Inflammatory macrophage treated with lipopolysaccharide for 4 hours (primary cell): ENCODE results near the gene SUSD2.
"Not testable (repeated sequence)": the region's sequence is repeated elsewhere in the genome, so short reads cannot be mapped to it uniquely, and the experiment has no call there.

Source experiments
- DNase-seq: peaks from one replicate; pipeline ENCODE4 v3.0.0-alpha.2; 2020

Gene SUSD2, protein sequence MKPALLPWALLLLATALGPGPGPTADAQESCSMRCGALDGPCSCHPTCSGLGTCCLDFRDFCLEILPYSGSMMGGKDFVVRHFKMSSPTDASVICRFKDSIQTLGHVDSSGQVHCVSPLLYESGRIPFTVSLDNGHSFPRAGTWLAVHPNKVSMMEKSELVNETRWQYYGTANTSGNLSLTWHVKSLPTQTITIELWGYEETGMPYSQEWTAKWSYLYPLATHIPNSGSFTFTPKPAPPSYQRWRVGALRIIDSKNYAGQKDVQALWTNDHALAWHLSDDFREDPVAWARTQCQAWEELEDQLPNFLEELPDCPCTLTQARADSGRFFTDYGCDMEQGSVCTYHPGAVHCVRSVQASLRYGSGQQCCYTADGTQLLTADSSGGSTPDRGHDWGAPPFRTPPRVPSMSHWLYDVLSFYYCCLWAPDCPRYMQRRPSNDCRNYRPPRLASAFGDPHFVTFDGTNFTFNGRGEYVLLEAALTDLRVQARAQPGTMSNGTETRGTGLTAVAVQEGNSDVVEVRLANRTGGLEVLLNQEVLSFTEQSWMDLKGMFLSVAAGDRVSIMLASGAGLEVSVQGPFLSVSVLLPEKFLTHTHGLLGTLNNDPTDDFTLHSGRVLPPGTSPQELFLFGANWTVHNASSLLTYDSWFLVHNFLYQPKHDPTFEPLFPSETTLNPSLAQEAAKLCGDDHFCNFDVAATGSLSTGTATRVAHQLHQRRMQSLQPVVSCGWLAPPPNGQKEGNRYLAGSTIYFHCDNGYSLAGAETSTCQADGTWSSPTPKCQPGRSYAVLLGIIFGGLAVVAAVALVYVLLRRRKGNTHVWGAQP

DNA sequence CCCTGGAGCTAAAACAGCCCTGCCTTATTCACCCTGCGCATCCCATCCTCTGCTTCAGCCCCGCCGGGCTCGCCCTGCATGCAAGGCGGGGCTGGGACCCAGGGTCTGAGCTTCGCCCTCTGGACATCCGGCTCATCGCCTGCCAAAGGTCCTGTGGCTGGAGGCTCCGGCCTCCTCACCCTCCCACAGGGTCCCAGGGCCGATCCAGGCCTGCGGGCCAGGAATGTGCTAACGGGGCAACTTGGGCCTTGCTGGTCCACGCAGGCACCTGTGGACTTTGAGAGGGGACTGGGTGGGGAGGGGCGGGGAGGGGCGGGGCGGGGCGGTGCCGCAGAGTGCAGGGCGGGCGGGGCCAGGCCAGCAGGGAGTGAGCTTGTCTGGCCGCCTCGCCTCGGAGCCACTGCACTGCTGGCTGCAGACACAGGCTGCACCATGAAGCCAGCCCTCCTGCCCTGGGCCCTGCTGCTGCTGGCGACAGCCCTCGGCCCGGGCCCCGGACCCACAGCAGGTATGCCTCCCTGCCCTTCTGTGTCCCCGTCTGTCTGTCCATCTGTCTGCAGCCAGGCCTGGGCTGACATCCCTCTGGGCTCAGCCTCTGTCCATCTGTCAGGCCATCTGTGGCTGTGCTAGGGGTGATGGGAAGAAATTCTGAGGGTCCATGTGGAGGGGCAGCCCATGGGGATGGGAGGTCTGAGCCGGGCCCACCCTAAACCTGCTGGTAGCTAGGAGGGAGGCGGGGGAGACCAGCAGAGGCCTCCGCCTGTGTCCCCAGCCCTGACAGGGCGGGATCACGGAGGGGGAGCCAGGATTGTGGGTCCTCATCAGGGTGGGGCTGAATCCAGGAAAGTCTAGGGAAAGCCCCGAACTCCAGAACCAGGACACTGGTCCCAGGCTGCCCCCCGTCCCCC lies at the start of gene SUSD2:
Gene SUSD2, plus strand, starts transcription at position 400 of the 908 bp plus-strand sequence. Its CDS starts 33 bp downstream, at position 433.
- no peak for DNase-seq

DNA sequence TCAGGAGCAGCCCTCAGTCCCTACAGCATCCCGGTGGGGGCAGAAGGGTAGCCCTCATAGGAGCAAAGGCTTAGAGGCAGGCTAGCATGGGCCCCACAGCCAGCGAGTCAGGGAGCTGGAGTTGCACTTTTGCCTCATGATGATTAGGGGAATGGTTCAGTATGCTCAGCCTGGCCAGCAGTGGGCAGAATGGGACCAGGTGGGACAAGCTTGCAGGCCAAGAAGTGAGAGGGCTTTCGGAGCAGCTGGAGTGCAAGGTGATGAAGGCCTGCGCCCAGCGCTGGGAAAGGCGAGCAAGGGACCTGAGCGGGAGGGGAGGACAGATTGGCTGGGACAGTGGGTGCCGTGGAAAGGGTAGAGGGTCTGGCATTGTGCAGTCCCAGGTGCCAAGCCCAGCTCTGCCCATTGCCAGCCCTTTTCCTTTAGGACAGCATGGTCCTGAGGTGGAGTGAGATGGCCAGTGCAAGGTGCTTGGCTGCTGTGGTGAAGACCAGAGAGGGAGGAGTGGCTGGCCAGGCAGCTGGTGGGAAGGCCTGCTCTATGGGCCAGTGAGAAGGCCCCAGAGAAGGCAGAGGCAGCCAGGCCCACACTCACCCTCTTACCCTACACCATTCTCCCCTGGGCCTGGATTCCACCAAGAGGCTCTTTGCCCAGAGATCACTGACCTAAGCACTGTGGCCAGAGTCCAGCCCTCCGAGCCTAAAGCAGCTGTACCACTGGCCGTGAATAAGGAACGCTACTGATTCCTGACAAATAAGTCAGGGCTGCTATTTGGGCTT lies 47.9 kb upstream of the SUSD2 start:
- DNase-seq: no peak

DNA sequence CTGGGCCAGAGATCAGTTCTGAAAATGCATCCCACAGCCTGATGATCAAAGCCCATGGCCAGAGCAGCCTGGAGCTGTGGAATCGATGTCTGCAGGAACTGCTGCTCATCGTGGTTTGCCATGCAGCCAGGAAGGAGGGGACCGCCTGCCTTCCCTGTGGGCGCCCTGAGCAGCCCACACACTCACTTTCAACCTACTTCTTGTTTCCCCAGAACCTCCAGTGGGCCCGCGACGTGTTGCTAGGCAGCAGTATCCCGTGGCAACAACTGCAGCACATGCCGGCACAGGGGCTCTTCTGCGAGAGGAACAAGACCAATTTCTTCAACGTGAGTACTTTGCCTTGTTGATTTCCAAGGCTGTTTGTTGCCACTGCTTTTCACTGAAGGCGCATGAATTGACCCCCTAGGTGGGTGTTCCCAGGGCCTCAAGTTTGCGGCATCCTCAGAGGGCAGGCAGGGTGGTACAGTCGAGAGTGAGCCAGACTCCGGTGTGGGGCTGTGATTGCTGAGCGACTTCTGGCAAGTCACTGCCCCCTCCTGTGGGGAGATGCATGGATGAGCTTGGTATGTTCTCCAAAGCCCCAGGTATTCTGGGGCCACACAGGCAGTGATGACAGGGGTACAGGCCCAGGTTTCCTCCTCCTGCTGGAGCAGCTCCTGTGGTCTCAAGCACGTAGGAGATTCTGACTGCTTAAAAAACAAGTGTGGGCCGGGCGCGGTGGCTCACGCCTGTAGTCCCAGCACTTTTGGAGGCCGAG lies 47.0 kb upstream of the SUSD2 start:
- peak; percentile 44 for DNase-seq

DNA sequence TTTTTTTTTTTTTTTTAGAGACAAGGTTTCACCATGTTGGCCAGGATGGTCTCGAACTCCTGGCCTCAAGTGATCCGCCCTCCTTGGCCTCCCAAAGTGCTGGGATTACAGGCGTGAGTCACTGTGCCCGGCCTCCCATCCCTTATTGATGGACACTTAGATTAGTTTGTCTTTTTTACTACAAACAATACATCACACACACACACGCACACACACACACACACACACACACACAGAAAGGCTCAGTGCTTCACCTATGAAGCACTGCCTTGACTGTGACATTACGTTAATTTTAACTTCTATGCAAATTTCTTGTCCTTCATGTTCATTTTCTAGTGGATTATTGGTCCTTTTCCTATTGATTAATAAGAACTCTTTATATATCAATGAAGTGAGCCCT lies 44.8 kb upstream of the SUSD2 start:
- DNase-seq: not testable (repeated sequence)

DNA sequence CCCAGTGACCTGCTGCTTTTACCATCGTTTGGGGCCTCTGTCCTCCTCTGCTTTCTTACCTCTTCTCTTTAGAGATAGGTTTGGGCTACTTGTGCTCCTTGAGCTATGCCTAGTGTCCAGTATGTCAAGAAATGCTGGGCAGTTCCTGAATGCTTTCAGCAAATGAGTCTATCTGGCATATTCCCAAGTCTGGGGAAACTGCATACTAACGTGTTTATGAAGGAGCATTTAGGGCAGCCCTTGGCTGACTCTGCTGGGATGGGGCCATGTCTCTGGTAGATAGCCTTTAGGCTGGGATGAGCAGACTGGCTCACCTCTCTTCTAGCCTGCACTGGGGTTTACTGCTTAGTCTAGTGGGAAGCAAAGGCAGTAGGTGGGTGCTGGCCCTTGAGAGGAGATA lies 43.7 kb upstream of the SUSD2 start:
- DNase-seq: no peak

DNA sequence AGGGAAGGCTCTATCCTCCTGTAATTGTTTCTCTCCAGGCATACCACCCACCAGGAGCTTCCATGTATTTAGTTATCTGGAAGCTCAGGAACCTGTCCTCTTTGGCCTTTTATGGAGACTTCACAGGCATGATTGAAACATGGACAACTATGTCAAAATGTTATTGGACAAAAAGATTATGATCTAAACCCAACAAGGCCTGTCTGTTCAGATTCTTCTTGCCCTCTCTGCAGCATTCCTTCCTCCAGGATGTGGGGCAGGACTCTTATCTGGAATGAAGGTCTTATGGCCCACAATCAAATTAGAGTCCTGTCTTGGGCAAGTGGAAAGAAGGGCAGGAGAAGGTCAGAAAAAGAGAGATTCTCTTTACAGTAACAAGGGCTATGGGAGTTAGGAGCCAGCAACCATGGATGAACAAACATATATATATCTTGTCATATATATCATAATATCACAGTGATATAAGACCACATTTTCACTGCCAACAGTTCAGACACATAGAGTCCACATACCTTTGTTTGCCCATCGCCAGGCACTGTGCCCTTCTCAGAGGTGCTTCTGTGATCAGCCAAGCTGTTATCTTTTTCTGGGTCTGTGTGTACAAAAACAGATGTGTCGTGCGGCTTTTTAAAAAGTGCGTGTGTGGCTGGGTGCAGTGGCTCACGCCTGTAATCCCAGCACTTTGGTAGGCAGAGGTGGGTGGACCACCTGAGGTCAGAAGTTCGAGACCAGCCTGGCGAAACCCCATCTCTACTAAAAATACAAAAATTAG lies 42.5 kb upstream of the SUSD2 start:
- DNase-seq: no peak

DNA sequence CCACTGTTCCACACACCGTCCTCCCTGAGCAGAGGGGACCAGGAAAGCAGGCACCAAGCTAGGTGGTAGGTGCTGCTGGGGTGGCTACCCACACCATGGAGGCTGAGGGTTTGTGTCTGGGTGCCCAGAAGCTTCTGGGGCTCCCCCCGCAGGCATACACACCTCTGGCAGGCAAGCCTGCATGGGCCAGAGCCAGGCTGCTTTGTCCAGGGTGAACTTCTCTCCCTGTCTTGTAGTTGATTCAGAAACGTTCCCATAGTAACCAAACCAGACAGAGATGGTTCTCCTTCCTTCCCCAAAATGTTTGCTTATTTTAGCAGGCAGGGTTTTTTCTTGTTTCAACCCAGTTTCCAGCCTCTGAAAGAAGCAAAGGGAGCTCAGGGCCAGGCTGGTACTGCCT lies 40.9 kb upstream of the SUSD2 start:
- DNase-seq: peak; percentile 48

DNA sequence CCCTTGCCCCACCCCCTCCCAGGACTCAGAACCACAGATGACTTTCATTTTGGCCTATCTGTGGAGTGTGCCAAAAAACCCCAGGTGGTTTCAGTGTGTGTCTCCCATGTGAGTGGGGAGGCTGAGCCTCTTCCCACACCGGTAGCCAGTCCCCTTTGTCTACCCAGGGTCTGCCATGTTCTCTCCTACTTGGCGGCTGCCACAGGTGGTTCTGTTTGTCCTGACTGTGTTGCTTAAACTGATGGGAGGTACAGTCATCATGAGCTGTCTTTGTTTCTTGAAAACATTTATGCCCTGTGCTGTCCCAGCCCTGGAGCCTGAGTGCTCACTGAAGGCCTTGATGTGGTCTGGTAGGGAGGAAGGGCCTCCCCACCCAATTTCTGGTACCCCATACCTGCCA lies 39.7 kb upstream of the SUSD2 start:
- no peak for DNase-seq

DNA sequence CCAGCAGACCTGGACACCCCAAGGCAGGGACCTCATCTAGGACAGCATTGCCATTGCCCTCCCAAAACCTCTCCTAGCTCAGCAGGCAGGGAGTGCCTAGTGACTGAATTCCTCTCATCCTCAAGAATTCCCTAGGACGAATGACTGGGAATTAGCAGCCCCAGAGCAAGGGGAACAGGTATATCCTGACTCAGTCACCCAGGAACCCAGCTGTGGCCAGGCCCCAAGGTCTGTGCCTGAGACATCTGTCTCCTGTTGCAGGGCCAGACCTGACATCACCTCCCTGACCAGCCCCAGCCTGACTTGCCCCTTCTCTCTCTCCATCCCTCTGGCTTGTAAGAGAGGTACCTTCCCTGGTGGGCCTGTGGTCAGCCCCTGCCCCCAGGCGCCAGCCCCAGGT lies 39.0 kb upstream of the SUSD2 start:
- no peak for DNase-seq

DNA sequence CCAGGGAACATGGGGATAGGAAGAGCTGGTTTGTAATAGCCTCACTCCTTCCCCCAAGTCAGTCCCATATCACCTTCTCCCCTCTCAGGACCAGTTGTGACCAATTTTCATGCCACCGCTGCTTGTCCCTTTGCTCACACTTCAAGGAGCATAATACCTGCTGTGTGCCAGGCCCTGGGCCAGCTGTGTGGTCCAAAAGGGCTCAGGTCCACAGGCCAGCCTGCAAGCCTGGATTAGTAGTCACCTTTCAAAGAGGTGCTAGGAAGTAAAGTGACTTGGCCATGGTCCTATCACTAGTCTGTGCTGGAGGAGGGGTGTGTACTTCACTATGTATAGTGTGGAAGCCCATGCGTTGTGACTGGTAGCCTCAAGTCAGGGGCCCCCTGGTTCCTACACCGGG lies 38.5 kb upstream of the SUSD2 start:
- no peak for DNase-seq

DNA sequence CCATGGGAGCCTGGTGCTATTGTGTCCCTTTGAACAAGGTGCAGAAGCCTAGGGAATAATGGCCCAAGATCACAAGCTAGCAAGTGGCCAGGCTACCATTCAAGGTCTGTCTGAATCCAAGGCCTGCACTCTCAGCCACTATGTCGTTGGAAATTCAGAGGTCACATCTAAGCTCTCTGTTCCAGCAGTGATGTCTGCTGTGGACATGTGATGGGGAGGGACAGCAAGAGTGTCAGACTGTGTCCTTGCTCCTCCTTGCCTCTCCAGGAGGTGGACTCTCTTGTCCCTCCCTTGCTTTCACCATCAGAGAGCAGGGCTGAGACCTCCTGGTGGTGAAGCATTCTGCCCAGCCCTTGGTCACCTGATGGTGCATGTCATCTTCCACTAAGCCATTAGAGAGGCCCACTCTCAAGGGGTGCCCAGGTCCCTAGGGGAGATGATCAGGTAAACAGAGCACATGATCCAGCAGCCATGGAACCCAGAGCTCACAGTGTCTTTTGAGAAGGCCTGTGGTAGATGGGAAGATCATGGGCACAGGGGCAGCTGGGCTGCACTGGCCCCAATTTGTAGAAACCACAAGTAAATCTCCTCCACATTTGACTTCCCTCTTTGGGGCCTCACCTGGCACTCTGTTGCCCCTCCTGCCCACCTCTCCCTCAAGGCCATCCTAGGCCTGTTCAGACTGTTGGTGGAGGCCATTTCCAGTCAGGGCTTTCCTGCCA lies 37.1 kb upstream of the SUSD2 start:
- no peak for DNase-seq

DNA sequence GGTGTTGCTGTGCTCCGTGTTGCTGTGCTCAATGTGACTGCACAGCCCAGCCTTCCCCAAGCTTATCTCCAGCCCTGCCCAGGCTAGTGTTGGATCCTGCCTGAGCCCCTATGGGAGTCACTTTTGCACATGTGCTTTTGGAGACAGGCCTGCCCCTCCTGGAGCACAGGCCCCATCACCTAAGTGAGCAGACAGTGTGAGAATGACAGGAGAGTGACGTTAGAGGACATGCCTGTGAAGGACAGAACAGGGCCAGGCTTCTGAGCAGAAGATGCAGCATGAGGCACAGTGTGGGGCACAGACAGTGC lies 36.6 kb upstream of the SUSD2 start:
- no peak for DNase-seq

DNA sequence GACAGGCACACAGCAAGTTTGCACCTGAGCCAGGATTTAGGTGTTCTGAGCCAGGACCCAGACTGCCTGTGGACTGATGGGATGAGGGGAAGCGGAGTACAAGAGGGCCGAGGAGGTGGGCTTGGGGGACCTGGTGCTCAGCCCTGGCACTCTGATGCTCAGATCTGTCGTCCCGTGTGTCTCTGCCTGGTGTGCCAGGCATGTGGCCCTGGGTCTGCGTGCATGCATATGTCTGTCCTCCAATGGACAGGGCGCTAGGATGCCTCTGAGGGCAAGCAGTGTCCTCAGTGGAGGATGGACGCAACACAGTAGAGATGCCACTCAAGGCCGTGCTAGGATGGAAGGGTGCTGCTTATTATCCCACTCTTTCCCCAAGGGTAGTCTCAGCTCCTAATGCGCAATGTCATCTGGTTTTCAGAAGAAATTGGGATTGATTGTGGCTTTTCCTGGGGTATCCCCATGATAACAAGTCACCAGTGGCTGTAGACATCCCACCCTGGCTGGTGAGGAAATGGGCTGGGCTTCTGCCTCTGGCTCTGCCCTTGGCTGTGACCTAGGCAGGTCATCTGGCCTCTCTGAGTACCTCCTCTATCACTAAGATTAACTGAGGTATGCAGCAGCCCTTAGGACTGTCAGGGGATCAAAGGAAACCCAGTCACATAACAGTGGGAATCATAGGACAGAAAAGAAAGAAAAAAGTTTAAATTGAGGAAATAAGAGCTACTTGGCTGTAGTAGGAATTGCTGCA lies 35.7 kb upstream of the SUSD2 start:
- DNase-seq: no peak

DNA sequence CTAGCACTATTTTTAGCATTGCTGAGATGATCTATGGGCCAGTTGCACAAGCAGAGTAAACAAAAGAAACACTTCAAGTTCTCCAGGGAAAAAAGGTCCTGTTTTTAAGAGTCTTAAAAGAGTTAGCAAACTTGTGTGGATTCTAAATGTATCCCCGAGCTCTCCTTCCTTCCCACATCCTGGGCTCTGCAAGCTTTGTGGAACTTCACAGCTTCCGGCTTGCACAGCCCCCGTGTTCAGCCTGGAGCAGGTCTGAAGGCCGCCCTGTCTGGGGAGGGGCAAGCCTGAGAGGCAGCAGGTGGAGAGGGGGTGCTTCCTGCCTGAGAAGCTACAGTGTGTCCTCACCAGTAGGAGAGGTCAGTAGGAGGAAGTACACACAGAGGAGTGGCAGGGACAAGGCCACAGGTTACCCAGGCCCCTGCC lies 35.1 kb upstream of the SUSD2 start:
- DNase-seq: peak; percentile 79

DNA sequence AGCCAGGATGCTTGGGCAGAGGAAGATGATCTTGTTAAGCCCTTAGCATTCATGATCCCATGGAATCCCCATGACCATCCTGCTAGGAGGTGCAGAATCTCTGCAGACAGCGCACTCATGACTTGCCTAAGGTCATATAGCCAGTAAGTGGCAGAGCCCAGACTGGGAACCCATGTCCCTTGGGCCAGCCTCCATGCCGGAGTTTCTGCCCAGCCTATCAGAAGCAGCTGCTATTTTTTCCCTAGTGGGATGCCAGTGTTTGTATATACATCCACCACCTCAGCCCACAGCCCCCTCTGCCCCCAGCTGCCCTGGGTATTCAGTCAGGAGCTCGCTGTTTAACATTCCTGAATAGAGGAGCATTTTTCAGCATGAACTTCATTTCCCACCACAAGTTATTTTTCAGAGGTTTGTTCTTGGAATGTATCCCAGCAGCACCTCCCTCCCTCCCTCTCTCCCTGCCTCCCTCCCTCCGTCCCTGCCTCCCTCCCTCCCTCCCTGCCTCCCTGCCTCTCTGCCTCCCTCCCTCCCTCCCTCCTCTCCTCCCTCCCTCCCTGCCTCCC lies 34.4 kb upstream of the SUSD2 start:
- no peak for DNase-seq

DNA sequence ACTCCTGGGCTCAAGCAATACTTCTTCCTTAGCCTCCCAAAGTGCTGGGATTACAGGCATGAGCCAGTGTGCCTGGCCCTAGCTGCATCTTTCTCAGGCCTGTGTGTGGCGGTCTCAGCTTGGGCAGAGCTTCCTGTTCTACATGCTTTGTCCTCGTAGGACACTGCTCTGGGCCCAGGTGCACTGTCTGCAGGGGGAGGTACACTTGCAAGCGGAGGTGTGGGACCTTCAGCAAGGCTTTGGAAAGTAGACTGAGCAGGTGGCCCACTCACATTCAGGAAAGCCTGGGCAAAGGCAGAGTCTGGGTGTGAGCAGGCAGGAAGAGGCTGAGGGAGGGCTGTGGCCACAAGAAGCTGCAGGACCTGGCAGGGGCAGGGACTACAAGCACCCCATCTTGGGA lies 33.6 kb upstream of the SUSD2 start:
- DNase-seq: no peak

DNA sequence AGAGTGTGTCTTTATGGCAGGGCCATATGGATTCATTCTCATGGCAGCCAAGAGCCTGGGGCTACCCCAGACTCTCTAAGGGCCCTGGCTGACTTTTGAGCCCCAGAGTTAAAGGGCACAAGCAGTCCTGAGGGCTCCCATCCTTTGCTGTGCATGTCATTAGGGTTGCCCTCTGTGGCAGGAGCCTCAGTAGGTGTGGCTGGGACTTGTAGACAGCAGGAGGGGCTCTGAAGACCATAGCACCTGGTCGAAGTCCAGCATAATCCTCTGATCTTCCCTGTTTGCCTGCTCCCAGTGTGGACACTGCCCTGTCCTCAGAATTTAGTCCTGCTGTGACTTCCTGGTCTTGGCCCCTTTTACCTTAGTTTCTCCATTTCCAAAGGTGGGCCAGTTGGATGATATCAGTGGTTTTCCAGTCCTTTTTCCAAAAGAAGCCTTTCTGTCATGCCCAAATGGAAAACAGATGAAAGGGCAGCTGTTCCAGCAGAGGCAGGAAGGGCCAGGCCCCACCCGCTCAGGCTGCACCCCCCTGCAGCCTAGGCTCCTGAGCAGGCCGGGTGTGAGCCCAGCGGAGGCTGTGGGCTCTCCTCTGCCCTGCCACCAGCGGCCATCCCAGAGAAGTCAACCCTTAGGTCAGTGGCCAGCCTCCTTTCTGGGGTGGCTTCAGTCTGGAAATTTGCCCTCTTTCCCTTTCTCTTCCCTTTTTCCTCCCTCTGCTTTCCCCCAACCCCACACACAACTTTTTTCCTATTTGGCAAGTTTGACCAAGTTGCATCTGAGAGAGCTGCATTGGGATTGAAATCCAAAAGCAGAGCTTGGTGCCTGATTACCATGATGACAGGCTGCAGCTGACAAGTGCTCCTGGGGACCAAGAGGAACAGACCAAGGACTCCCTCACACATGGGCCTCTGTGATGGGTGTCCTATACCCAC lies 32.8 kb upstream of the SUSD2 start:
- peak; percentile 33 for DNase-seq

DNA sequence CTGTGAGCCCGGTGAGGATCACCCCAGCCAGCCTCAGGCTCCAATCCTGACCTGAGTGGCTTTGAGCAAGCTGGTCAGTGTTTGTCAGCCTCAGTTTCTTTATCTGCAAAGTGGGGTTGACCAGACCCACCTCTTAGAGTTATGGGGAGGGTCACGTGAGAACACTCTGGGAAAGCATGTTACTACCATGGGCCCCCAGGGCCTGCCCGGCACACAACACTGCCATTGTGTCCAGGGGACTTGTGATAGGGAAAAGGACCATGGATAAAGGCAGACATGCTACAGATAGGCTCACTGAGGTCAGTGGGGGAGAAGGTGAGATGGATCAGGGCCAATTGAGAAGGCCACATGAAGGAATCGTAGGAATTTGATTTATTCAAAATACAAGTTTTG lies 32.1 kb upstream of the SUSD2 start:
- no peak for DNase-seq
